Measurements from ENCODE around the gene ATP2C2. TPM values are rescaled to one million over a fixed set of nuclear protein-coding genes. Genes with fewer than 3 reads are reported as not detected.
"Not testable (repeated sequence)": the region's sequence is repeated elsewhere in the genome, so short reads cannot be mapped to it uniquely, and the experiment has no call there.

Gene ATP2C2
- total RNA-seq, 6 experiments from 2014 or later: 0.18 to 0.51 (median 0.32) TPM; not detected in 2

DNA sequence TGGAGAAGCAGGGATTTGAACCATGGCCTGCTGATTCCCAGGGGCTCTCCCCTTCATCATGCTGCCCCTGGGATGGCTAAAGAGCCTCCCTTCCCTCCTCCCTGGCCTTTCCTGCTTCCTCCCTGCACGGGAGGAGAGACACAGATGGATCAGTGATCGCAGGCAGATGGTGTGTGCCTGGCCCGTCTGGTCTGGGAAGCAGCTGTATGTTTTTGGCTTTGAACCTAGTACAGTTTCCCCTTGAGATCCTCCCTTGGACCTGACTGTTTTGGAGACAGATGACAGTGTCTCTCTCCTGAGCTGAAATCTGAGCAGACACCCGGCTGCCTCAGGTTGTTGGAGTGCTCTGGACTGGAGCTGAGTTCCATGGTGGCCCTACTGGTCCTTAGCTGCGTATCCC lies 29.0 kb upstream of the ATP2C2 start:
- no peak for TF ChIP-seq POLR2A (IDR thresholded peaks at IDR 0.05)
- no peak for TF ChIP-seq CTCF (IDR thresholded peaks at IDR 0.05)
- H3K4me1 ChIP-seq: no peaks in the 10 kb centered on the region
- DNase-seq: peak in 1 of 3 donors; percentile 9
- intact Hi-C loops (cut with DNase I): no loop called here
- H3K27me3 ChIP-seq: no peaks in the 10 kb centered on the region
- 48% methylated on average over 3 of the region's 5 CpGs for WGBS (ENCODE audit: insufficient coverage, low coverage, low lambda C conversion rate, missing lambda C conversion rate)
- H3K36me3 ChIP-seq: no peaks in the 10 kb centered on the region
- no peak overlapping the region for H3K4me3 ChIP-seq
- no peak overlapping the region for H3K27ac ChIP-seq
- no peak for ATAC-seq
- H3K9me3 ChIP-seq: no peaks in the 10 kb centered on the region

DNA sequence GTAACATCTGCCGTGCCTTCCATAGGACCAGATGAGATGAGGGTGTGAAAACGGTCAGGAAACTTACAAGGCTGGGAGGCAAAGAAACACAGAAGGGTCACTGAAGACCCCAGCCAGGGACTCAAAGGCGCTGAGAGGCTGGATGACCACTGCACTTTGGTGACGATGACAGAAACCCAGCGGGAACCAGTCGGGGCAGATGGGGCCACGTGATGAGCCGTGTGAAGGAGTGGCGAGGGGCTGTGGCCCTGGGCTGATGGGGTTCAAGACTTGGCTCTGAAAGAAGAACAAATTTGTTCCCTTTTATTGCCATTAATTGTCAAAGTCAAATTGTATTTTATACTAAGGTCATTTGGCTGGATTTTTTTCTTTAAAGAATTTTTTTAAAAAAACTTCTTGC lies 28.6 kb upstream of the ATP2C2 start:
- ATAC-seq (no peak), DNase-seq (peak in 1 of 3 donors; percentile 21)
- TF ChIP-seq POLR2A (IDR thresholded peaks at IDR 0.05) (no peak), CTCF (IDR thresholded peaks at IDR 0.05) (no peak)
- H3K4me1 ChIP-seq: no peaks in the 10 kb centered on the region
- H3K36me3 ChIP-seq: no peaks in the 10 kb centered on the region
- no peaks in the 10 kb centered on the region for H3K9me3 ChIP-seq
- no peaks in the 10 kb centered on the region for H3K27me3 ChIP-seq
- intact Hi-C loops (cut with DNase I): no loop called here
- H3K4me3 ChIP-seq: no peak overlapping the region
- no peak overlapping the region for H3K27ac ChIP-seq
- 61% methylated on average over 8 of the region's 9 CpGs for WGBS (ENCODE audit: insufficient coverage, low coverage, low lambda C conversion rate, missing lambda C conversion rate)

DNA sequence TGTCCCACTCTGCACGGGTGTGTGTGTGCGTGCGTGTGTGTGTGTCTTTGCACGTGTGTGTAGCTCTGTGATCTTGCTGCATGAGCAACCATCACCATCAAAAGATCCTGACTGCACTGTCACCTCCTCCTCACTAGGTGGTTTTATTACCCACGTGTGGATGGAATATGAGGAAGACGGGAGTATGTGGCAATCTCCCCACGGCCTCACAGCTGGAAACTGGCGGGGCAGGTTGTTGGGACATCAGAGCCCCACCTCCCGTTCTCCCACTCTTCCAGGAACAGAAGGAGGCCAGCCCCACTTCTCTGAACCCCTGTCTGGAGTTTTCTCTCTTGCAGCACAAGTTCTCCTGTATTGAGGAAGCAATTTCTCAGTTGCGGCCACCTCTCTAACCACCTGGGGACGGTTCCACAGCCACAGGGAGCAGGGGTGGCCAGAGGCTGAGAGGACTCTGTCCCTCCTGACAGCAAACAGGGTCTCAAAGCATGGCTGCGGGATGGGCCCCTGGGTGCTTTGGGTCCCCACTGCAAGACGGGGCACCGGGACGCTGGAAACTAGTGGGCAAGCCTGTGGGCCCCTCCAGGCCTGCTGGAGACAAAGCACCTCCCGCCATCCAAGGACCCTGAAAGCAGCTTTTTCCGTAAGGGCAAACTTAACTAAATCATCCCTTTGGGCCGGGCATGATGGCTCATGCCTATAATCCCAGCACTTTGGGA lies 27.9 kb upstream of the ATP2C2 start:
- Histone ChIP-seq H3K4me1 (no peaks in the 10 kb centered on the region), H3K36me3 (no peaks in the 10 kb centered on the region), H3K9me3 (no peaks in the 10 kb centered on the region), H3K27me3 (no peaks in the 10 kb centered on the region), H3K4me3 (no peak overlapping the region), H3K27ac (no peak overlapping the region)
- WGBS (ENCODE audit: insufficient coverage, low coverage, low lambda C conversion rate, missing lambda C conversion rate): 40% methylated on average over 5 of the region's 18 CpGs
- intact Hi-C loops (cut with DNase I): no loop called here
- TF ChIP-seq CTCF (IDR thresholded peaks at IDR 0.05): no peak
- no peak for TF ChIP-seq POLR2A (IDR thresholded peaks at IDR 0.05)
- ATAC-seq (no peak), DNase-seq (peak in 1 of 3 donors; percentile 31)

DNA sequence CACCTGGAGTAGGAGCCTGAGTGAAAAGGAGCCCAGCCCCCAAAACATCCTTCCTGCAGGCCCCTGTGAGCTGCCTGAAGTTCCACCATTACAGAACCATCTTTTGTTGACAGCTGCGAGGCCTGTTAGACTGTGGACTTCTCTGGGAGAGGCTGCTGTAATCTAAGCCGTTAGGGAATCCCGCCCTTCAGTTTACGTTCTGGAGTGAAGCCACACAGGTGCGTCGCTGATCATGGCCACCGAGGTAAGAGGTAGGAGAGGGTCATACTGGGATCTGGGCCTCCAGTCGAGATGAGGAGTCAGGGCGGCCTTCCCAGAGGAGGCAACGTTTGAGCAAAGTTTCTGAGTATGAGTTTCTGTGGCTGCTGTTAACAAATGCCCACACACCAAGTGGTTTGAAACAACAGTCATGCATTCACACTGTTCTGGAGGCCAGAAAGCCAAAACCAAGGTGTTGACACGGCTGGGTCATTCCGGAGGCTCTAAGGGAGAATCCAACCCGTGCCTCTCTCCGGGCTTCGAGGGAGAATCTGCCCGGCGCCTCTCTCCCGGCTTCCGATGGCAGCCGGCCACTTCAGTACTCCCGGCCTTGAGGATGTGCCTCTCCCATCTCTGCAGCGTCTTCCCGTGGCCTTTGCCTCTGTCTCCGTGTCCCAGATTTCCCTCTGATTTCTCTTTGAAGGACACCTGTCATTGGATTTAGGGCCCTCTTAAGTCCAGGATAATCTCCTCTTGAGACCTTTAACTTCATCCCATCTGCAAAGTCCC lies 26.6 kb upstream of the ATP2C2 start:
- ATAC-seq: no peak
- 70% methylated on average over 5 of the region's 24 CpGs for WGBS (ENCODE audit: insufficient coverage, low coverage, low lambda C conversion rate, missing lambda C conversion rate)
- no peak overlapping the region for H3K27ac ChIP-seq

DNA sequence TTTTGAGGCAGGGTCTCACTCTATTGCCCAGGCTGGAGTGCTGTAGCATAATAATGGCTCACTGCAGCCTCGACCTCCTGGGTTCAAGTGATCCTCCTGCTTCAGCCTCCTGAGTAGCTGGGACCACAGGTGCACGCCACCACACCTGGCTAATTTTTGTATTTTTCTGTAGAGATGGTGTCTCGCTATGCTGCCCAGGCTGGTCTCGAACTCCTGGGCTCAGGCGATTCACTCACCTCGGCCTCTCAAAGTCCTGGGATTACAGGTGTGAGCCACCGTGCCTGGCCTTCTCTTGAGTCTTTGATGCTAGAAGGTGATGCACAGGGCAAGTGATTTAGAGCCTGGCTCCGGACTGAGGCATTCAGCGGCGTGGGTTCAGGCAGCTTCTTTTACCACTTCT lies 24.5 kb upstream of the ATP2C2 start:
- DNase-seq; H3K4me1 ChIP-seq; H3K9me3 ChIP-seq; H3K36me3 ChIP-seq; H3K4me3 ChIP-seq; ATAC-seq; H3K27ac ChIP-seq; H3K27me3 ChIP-seq; intact Hi-C loops (cut with DNase I): not testable (repeated sequence)
- 79% methylated on average over 10 of the region's 10 CpGs for WGBS (ENCODE audit: insufficient coverage, low coverage, low lambda C conversion rate, missing lambda C conversion rate)

More for the DNA sequence above, 26.6 kb upstream of the ATP2C2 start:
- intact Hi-C loops (cut with DNase I): no loop called here
- Histone ChIP-seq H3K9me3 (no peaks in the 10 kb centered on the region), H3K36me3 (no peaks in the 10 kb centered on the region), H3K27me3 (no peaks in the 10 kb centered on the region), H3K4me1 (no peaks in the 10 kb centered on the region), H3K4me3 (no peak overlapping the region)
- no peak for DNase-seq
- TF ChIP-seq CTCF (IDR thresholded peaks at IDR 0.05) (no peak), POLR2A (IDR thresholded peaks at IDR 0.05) (no peak)

All from right lobe of liver (tissue), 6 donors.